ENCODE measurements around the gene PDCD7. TPM values are rescaled to one million over a fixed set of nuclear protein-coding genes. Genes with fewer than 3 reads are reported as not detected.
"Not testable (repeated sequence)": the region's sequence is repeated elsewhere in the genome, so short reads cannot be mapped to it uniquely, and the experiment has no call there.

Gene PDCD7, protein sequence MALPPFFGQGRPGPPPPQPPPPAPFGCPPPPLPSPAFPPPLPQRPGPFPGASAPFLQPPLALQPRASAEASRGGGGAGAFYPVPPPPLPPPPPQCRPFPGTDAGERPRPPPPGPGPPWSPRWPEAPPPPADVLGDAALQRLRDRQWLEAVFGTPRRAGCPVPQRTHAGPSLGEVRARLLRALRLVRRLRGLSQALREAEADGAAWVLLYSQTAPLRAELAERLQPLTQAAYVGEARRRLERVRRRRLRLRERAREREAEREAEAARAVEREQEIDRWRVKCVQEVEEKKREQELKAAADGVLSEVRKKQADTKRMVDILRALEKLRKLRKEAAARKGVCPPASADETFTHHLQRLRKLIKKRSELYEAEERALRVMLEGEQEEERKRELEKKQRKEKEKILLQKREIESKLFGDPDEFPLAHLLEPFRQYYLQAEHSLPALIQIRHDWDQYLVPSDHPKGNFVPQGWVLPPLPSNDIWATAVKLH
- 15.4 and 16.4 TPM in 2 replicates for total RNA-seq (2014; rRNA removed; shearing (Covaris generic))
- polyA plus RNA-seq (2015; cell fraction: cytosol; rRNA removed): 21.8 and 23.8 TPM in 2 replicates
- polyA plus RNA-seq (2015; cell fraction: nucleus; rRNA removed): 25.2 and 26.5 TPM in 2 replicates

- DNase-seq (ENCODE audit: low read depth): peak; percentile 82
These were observed at the start of gene PDCD7 for GRCh38 chr15:65133548-65134200. Gene PDCD7 (minus strand): TSS chr15:65133808. CDS start chr15:65133781, 27 bp downstream.

DNA sequence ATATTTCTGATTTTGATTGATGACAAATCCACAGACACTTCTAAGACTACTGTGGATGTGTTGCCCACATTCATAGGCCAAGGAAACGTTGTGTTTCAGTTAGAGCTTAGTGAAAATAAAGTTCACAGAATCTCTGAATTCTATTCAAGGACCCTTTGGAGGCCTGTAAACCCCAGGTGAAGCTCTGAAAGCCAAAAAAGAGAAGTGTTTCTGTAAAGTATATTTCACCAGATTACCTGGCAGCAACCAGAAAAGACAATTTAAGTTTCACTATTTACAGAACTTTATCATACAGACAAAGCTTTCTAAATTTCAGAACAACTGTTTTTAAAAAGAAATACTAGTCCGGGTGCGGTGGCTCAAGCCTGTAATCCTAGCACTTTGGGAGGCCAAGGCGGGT is 48.9 kb upstream of the PDCD7 start:
- no peak for DNase-seq (ENCODE audit: low read depth)

DNA sequence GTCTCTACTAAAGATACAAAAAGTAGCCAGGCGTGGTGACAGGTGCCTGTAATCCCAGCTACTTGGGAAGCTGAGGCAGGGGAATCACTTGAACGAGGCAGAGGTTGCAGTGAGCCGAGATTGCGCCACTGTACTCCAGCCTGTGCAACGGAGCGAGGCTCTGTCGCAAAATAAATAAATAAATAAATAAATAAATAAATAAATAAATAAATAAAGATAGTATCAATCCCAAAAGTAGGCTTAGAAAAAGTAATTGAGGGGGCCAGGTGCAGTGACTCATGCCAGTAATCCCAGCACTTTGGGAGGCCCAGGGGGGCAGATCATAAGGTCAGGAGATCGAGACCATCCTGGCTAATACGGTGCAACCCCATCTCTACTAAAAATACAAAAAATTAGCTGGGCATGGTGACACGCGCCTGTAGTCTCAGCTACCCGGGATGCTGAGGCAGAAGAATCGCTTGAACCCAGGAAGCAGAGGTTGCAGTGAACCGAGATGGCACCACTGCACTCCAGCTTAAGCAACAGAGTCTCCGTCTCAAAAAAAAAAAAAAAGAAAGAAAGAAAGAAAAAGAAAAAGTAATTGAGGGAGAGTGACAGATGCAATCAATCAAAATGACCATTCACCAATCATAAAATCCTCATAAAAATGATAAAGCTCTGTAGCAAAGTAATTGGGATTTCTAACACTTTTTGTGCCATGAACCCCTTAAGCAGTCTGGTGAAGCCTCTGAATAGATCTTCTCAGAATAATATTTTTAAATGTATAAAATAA is 48.2 kb upstream of the PDCD7 start:
- DNase-seq (ENCODE audit: low read depth): not testable (repeated sequence)

- DNase-seq (ENCODE audit: low read depth): no peak
These were observed 46.6 kb upstream of the PDCD7 start for GRCh38 chr15:65180167-65180566.

DNA sequence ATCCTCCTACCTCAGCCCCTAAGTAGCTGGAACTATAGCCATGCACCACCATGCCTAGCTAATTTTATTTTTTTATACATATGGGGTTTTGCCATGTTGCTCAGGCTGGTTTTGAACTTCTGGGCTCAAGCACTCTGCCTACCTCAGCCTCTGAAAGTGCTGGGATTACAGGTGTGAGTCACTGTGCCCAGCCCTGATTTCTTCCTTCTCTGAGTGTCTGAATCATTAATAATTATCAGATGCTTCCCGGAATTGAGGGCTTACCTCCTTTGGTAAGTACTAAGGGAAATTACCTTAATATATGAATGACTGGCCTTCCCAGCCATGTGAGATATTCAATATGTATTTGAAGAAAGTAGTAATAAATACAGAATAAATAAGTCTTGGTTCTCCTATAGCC is 44.3 kb upstream of the PDCD7 start:
- no peak for DNase-seq (ENCODE audit: low read depth)

- no peak for DNase-seq (ENCODE audit: low read depth)
These were observed 42.4 kb upstream of the PDCD7 start for GRCh38 chr15:65176056-65176455.

GRCh38 chr15:65175511-65175910 is 41.9 kb upstream of the PDCD7 start:
- DNase-seq (ENCODE audit: low read depth): no peak

DNA sequence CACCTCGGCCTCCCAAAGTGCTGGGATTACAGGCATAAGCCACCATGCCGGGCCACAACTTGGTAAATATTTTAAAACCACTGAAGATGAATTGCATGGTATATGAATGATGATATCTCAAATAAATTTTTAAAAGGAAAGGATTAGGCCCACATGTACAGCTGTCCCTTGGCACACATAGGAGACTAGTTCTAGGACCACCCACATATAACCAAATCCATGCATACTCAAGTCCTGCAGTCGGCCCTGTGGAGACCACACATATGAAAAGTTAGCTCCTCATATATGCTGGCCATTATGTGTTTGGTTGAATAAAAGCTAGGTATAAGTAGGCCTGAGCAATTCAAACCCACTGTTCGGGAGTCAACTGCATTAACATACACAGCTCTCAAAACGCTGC is 40.9 kb upstream of the PDCD7 start:
- DNase-seq (ENCODE audit: low read depth): no peak

- DNase-seq (ENCODE audit: low read depth): no peak
These were observed 38.9 kb upstream of the PDCD7 start for GRCh38 chr15:65172531-65172930.

GRCh38 chr15:65171428-65171827 is 37.8 kb upstream of the PDCD7 start:
- no peak for DNase-seq (ENCODE audit: low read depth)

DNA sequence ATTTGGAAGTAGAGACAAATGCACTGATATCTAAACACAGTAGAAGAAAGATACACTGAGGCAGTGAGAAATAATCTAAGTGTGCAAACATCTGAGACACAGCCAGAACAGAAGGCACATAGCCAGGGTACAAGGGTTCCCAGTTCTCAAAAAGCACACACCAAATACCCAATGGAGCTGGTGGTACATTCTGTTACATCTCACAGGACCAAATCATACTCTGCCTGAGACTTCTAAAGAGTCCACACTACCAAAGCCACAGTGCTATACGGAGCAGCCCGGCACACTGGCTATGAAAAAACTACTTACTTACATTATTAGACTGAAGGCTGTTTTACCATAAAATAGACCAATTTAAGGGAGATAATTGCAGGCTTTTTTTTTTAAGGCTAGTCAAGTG is 32.3 kb upstream of the PDCD7 start:
- DNase-seq (ENCODE audit: low read depth): no peak

DNA sequence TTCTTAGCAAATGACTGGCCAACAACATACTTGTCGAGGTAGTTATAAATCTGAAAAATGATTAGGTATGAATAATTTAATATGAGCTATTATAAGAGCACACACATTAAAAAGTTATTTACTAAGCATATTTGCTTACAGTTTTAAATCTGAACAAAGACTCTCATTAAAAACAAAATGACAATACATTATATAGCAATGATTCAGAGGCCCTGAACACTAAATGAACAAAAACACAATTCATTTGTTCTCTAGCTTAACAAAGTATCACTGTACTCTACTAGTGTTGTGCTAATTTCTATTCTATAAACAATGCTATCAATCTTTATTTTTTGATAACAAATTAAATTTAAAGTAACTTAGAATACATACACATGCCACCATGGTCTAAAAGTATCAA is 30.5 kb upstream of the PDCD7 start:
- no peak for DNase-seq (ENCODE audit: low read depth)

- peak; percentile 42 for DNase-seq (ENCODE audit: low read depth)
These were observed 29.4 kb upstream of the PDCD7 start for GRCh38 chr15:65163041-65163440.

DNA sequence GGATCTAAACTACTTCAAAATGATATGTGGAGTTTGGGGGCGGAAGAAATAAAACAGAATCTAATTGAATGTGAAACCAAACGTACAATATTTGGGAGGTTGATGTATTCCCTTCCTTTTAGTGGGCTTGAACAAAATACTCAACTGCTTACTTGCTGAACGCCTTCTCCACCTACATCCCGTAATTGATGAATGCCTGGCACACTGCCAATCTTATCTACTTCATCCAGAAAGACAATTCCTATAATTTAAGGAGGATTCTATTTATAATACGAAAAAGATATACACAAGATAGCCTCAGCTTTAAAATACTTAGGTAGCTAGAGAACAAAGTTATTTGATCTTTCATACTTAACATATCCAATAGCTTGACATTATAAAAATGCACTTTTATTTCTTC is 23.1 kb upstream of the PDCD7 start:
- no peak for DNase-seq (ENCODE audit: low read depth)

DNA sequence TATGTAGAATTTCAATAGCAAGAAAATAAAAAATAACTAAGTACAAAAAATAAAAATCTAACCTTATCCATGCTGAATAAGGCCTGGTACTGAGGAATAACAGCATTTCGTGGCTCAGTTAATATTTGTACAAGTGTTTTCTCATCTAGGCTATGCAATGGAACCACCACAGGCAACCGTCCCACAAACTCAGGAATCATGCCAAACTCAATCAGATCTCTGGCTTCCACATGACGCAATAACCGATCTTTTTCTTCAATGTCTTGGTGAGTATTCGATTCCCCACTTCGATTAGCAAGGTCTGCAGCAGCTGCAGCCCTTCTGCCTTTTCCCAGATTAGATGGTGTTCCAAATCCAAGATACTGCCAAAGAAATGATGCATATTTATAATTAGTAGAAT is 21.1 kb upstream of the PDCD7 start:
- DNase-seq (ENCODE audit: low read depth): no peak

DNA sequence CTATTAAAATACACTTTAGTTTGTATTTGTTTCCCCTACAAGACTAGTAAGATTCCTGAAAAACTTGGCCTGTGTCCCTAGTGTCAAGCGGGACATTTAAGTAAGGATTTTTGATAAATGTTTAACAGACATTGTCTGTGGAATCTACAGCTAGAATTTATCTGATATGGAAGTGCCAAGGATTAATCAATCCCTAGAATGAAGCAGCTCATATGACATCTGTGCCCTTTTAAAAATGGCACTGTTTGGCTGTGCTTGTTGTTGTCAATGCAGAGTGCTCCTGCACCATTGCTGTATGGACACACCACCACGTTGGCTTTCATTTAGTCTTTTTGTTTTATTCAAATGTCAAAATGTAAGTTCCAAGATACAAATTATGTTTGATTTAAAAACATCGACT is 14.3 kb upstream of the PDCD7 start:
- DNase-seq (ENCODE audit: low read depth): no peak

DNA sequence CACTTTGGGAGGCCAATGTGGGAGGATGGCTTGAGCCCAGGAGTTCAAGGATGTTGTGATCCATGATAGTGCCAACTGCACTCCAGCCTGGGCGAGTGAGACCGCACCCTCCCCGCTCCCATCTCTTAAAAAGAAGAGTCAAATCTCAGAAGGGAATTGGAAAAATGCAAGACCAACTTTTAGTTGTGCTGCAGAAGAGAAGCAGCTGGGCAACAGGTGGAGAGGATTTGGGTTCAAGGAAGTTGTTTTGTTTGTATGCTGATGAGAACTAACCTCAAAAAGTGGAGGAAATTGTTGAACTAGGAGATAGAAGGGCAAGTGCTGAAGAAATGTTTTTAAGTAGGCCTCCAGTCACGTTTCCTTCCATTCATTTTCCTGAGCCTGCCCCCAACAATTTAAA is 12.8 kb upstream of the PDCD7 start:
- no peak for DNase-seq (ENCODE audit: low read depth)

- DNase-seq (ENCODE audit: low read depth): peak; percentile 52
These were observed 5.0 kb upstream of the PDCD7 start for GRCh38 chr15:65138631-65139030.

GRCh38 chr15:65137893-65138292 is 4.3 kb upstream of the PDCD7 start:
- not testable (repeated sequence) for DNase-seq (ENCODE audit: low read depth)

DNA sequence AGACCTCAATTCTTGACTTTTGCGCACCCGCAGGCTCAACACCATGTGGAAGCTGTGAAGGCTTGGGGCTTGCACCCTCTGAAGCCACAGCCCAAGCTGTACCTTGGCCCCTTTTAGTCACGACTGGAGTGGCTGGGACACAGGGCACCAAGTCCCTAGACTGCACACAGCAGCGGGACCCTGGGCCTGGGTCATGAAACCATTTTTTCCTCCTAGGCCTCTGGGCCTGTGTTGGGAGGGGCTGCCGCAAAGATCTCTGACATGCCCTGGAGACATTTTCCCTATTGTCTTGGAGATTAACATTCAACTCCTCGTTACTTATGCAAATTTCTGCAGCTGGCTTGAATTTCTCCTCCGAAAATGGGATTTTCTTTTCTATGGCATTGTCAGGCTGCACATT is 3.5 kb upstream of the PDCD7 start:
- not testable (repeated sequence) for DNase-seq (ENCODE audit: low read depth)

DNA sequence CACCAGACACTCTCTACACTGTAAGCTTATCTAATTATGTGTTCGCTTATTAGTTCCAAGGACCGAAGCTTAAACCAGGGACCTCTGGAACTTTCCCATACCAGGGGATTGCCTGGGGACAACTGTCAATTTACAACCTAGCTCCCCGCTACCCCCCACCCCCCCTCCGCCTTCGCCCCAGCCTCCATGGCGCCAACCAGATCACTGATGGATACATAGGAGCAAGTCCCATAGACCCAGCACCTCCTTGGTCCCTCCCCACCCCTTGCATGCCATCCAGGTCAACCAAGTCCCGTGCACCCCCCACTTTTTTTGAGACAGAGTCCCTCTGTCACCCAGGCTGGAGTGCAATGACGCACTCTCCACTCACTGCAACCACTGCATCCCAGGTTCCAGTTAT is 930 bp upstream of the PDCD7 start:
- DNase-seq (ENCODE audit: low read depth): no peak
